HS-5 (cell line): ENCODE measurements around the gene TBATA.
A peak's percentile ranks its signal among the peaks of the same experiment; 100 is the strongest.

Experiments
- DNase-seq: peaks from one replicate; pipeline ENCODE4 v3.0.0-alpha.2; 2012; ENCODE audit warnings: low read depth

The TBATA gene

GRCh38 chr10:70785190-70785589, at the start of gene TBATA:
TBATA (minus strand) TSS chr10:70785377; CDS start chr10:70783379, 1,998 bp downstream.
- DNase-seq = no peak

GRCh38 chr10:70834441-70835151, 49.4 kb upstream of the TBATA start:
- DNase-seq = no peak

- DNase-seq = no peak
Observed at GRCh38 chr10:70834021-70834420, 48.8 kb upstream of the TBATA start.

GRCh38 chr10:70833601-70834000, 48.4 kb upstream of the TBATA start:
- no peak for DNase-seq

- peak; percentile 80 for DNase-seq
Observed at GRCh38 chr10:70832852-70833528, 47.8 kb upstream of the TBATA start.

GRCh38 chr10:70832221-70832620, 47.0 kb upstream of the TBATA start:
- DNase-seq = no peak

GRCh38 chr10:70830164-70830563, 45.0 kb upstream of the TBATA start:
- no peak for DNase-seq

GRCh38 chr10:70829543-70829942, 44.4 kb upstream of the TBATA start:
- no peak for DNase-seq

- DNase-seq = no peak
Observed at GRCh38 chr10:70828923-70829322, 43.7 kb upstream of the TBATA start.

- no peak for DNase-seq
Observed at GRCh38 chr10:70827086-70827757, 42.0 kb upstream of the TBATA start.

- no peak for DNase-seq
Observed at GRCh38 chr10:70822076-70822820, 37.1 kb upstream of the TBATA start.

- no peak for DNase-seq
Observed at GRCh38 chr10:70820976-70821750, 36.0 kb upstream of the TBATA start.

- peak; percentile 72 for DNase-seq
Observed at GRCh38 chr10:70816220-70816894, 31.2 kb upstream of the TBATA start.

- DNase-seq = no peak
Observed at GRCh38 chr10:70815504-70816219, 30.5 kb upstream of the TBATA start, which contains the start of gene SGPL1. SGPL1 (plus strand) TSS chr10:70815948; CDS start chr10:70816854, 906 bp downstream.

- no peak for DNase-seq
Observed at GRCh38 chr10:70814126-70814525, 28.9 kb upstream of the TBATA start.

GRCh38 chr10:70812814-70813213, 27.6 kb upstream of the TBATA start:
- no peak for DNase-seq

GRCh38 chr10:70811881-70812280, 26.7 kb upstream of the TBATA start:
- no peak for DNase-seq

GRCh38 chr10:70810967-70811366, 25.8 kb upstream of the TBATA start:
- DNase-seq = no peak

GRCh38 chr10:70809726-70810125, 24.5 kb upstream of the TBATA start:
- DNase-seq = no peak

- no peak for DNase-seq
Observed at GRCh38 chr10:70809011-70809611, 23.9 kb upstream of the TBATA start.
